ENCODE results near the gene ESM1. TPM values are rescaled to one million over a fixed set of nuclear protein-coding genes. Genes with fewer than 3 reads are reported as not detected.
"Not testable (repeated sequence)": the region's sequence is repeated elsewhere in the genome, so short reads cannot be mapped to it uniquely, and the experiment has no call there.

Gene ESM1
- total and polyA plus RNA-seq, 2 donors (not counting 1 experiment from before 2014, with no cell fraction given) = not detected

DNA sequence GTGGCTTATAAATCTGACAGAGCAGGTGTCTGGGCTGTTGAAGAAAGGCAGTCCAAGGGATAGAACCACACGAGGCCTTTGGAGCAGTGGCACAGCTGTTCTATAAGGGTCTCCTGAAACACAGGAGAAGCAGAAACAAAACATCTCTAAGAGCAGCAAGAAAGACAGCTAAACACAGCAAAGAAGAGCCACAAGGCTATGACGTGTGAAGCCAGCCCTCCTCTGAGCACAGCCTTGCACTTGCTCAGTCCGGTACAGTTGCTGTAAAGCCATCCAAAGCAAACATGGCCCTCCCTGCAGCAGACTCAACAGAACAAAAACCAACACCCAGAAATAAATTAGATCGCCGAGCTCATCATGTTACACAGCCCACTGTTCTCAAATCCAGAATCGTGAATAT is 36.0 kb upstream of the ESM1 start:
- Histone ChIP-seq H3K27me3 (replicated peaks in 1 of 4; ENCODE audit: control extremely low read depth in 1 of 4, control insufficient read depth in 3 of 4, insufficient read depth in 4 of 4, low read length in 3 of 4) (no peaks in the 10 kb centered on the region), H4K20me1 (ENCODE audit: control insufficient read depth, insufficient read depth, low read length, poor library complexity, severe bottlenecking) (no peaks in the 10 kb centered on the region), H3K27ac (ENCODE audit: low read length in 2 of 2) (no peak overlapping the region), H3K4me3 (ENCODE audit: control extremely low read depth in 1 of 5, extremely low read depth in 1 of 5, insufficient read depth in 1 of 5, low read depth in 2 of 5, low read length in 4 of 5) (no peak overlapping the region), H3K36me3 (replicated peaks in 1 of 2; ENCODE audit: control extremely low read depth in 1 of 2, control insufficient read depth in 1 of 2, extremely low read depth in 1 of 2, insufficient read depth in 2 of 2, low read length in 1 of 2) (no peaks in the 10 kb centered on the region), H2AFZ (ENCODE audit: insufficient read depth, low read depth, low read length, poor library complexity, severe bottlenecking) (no peak overlapping the region), H3K79me2 (ENCODE audit: control insufficient read depth, insufficient read depth, low read length) (no peaks in the 10 kb centered on the region), H3K9ac (ENCODE audit: low read length) (no peak overlapping the region), H3K4me2 (replicated peaks; ENCODE audit: low read depth, low read length, poor library complexity, severe bottlenecking) (no peak overlapping the region), H3K9me3 (ENCODE audit: control extremely low read depth in 1 of 3, control insufficient read depth in 2 of 3, insufficient read depth in 1 of 3, low read length in 2 of 3) (no peaks in the 10 kb centered on the region), H3K4me1 (ENCODE audit: control insufficient read depth in 2 of 2, insufficient read depth in 2 of 2, low read length in 2 of 2) (no peaks in the 10 kb centered on the region)
- intact Hi-C loops (cut with micrococcal nuclease) = no loop called here
- ChIA-PET POLR2A (no interaction called here), CTCF (interaction anchor here (0.6 kb wide), 1 partner anchor 67 kb away, joined by 3 read pairs; no protein-coding TSS in a partner anchor)
- no peak for ATAC-seq (ENCODE audit: low read depth)
- H3K4me3 Mint-ChIP-seq = no peak overlapping the region
- peaks cover 18% of the 10 kb centered on the region for H3K27me3 Mint-ChIP-seq
- 91% methylated on average over 6 of the region's 6 CpGs for WGBS (ENCODE audit: insufficient coverage)
- peaks cover under 1% of the 10 kb centered on the region for H3K9me3 Mint-ChIP-seq (ENCODE audit: insufficient read depth)
- no peaks in the 10 kb centered on the region for H3K4me1 Mint-ChIP-seq
- DNase-seq = no peak
- no peak for TF ChIP-seq EZH2 (IDR thresholded peaks at IDR 0.05; ENCODE audit: borderline replicate concordance, insufficient read depth, low read depth, low read length, poor library complexity, severe bottlenecking)
- no peak overlapping the region for H3K27ac Mint-ChIP-seq

- CTCF ChIA-PET; H3K27me3 ChIP-seq (replicated peaks in 1 of 4; ENCODE audit: control extremely low read depth in 1 of 4, control insufficient read depth in 3 of 4, insufficient read depth in 4 of 4, low read length in 3 of 4); POLR2A ChIA-PET; H3K36me3 ChIP-seq (replicated peaks in 1 of 2; ENCODE audit: control extremely low read depth in 1 of 2, control insufficient read depth in 1 of 2, extremely low read depth in 1 of 2, insufficient read depth in 2 of 2, low read length in 1 of 2); H2AFZ ChIP-seq (ENCODE audit: insufficient read depth, low read depth, low read length, poor library complexity, severe bottlenecking); DNase-seq; H3K4me1 Mint-ChIP-seq; H3K4me3 ChIP-seq (ENCODE audit: control extremely low read depth in 1 of 5, extremely low read depth in 1 of 5, insufficient read depth in 1 of 5, low read depth in 2 of 5, low read length in 4 of 5); H3K79me2 ChIP-seq (ENCODE audit: control insufficient read depth, insufficient read depth, low read length); H3K4me1 ChIP-seq (ENCODE audit: control insufficient read depth in 2 of 2, insufficient read depth in 2 of 2, low read length in 2 of 2); H3K27ac Mint-ChIP-seq; H4K20me1 ChIP-seq (ENCODE audit: control insufficient read depth, insufficient read depth, low read length, poor library complexity, severe bottlenecking); H3K4me3 Mint-ChIP-seq; ATAC-seq (ENCODE audit: low read depth); H3K27ac ChIP-seq (ENCODE audit: low read length in 2 of 2); intact Hi-C loops (cut with micrococcal nuclease); H3K4me2 ChIP-seq (replicated peaks; ENCODE audit: low read depth, low read length, poor library complexity, severe bottlenecking); H3K9me3 Mint-ChIP-seq (ENCODE audit: insufficient read depth); H3K9me3 ChIP-seq (ENCODE audit: control extremely low read depth in 1 of 3, control insufficient read depth in 2 of 3, insufficient read depth in 1 of 3, low read length in 2 of 3); H3K9ac ChIP-seq (ENCODE audit: low read length): not testable (repeated sequence)
- H3K27me3 Mint-ChIP-seq = peaks cover 14% of the 10 kb centered on the region
- no CpG with 5 or more reads among the region's 1 CpG for WGBS (ENCODE audit: insufficient coverage)
These were observed 24.8 kb upstream of the ESM1 start for GRCh38 chr5:55010149-55010548.
